ENCODE results near the gene MUCL3. TPM values are rescaled to one million over a fixed set of nuclear protein-coding genes. Genes with fewer than 3 reads are reported as not detected.
"Not testable (repeated sequence)": the region's sequence is repeated elsewhere in the genome, so short reads cannot be mapped to it uniquely, and the experiment has no call there.

MUCL3 gene
- total RNA-seq, 1 donor from 2014 or later, result not detected

GRCh38 chr6:30981942-30982772 lies 41.4 kb downstream of the MUCL3 start:
- no peak for DNase-seq

- DNase-seq, result no peak
Observed at GRCh38 chr6:30983439-30983838, 42.7 kb downstream of the MUCL3 start, which contains the start of gene MUC21. Gene MUC21, plus strand, starts transcription at chr6:30983718. Its CDS starts 241 bp downstream, at chr6:30983959.

- no peak for DNase-seq
Observed at GRCh38 chr6:30985490-30985889, 44.7 kb downstream of the MUCL3 start.

- no peak for DNase-seq
Observed at GRCh38 chr6:30987304-30987703, 46.5 kb downstream of the MUCL3 start.

GRCh38 chr6:30988209-30988825 lies 47.5 kb downstream of the MUCL3 start:
- DNase-seq, result no peak

- DNase-seq, result no peak
Observed at GRCh38 chr6:30990422-30991086, 49.8 kb downstream of the MUCL3 start.

GRCh38 chr6:30991891-30992290 lies 51.1 kb downstream of the MUCL3 start:
- DNase-seq, result no peak

- DNase-seq, result no peak
Observed at GRCh38 chr6:30997301-30997700, 56.5 kb downstream of the MUCL3 start.

- DNase-seq, result no peak
Observed at GRCh38 chr6:30998785-30999184, 58.0 kb downstream of the MUCL3 start.

- not testable (repeated sequence) for DNase-seq
Observed at GRCh38 chr6:31000067-31000860, 59.5 kb downstream of the MUCL3 start.

- DNase-seq, result no peak
Observed at GRCh38 chr6:31001281-31001888, 60.6 kb downstream of the MUCL3 start.

- DNase-seq, result no peak
Observed at GRCh38 chr6:31002471-31002870, 61.7 kb downstream of the MUCL3 start.

Small RNAs within 50 kb of the gene (small RNA-seq; reads per million reads assigned to genes)
- gene RF00019, result not detected

Other genes starting within 250 kb of the MUCL3 start
- 1.2 TPM for gene NRM, start 250.0 kb upstream of the MUCL3 start, total RNA-seq
- 12.5 TPM for gene MDC1, start 223.7 kb upstream of the MUCL3 start, total RNA-seq
- 1,190 TPM for gene TUBB, start 220.6 kb upstream of the MUCL3 start, total RNA-seq
- gene FLOT1, start 198.3 kb upstream of the MUCL3 start, total RNA-seq, result 43.4 TPM
- gene IER3, start 196.4 kb upstream of the MUCL3 start, total RNA-seq, result 3.0 TPM
- gene DDR1, start 56.5 kb upstream of the MUCL3 start, total RNA-seq, result 108 TPM
- 20.0 TPM for gene GTF2H4, start 32.8 kb upstream of the MUCL3 start, total RNA-seq
- gene VARS2, start 26.7 kb upstream of the MUCL3 start, total RNA-seq, result 31.2 TPM
- gene SFTA2, start 8.8 kb upstream of the MUCL3 start, total RNA-seq, result not detected
- not detected for gene MUC21, start 42.7 kb downstream of the MUCL3 start, total RNA-seq
- not detected for gene MUC22, start 69.5 kb downstream of the MUCL3 start, total RNA-seq
- not detected for gene C6orf15, start 171.6 kb downstream of the MUCL3 start, total RNA-seq
- not detected for gene PSORS1C1, start 173.8 kb downstream of the MUCL3 start, total RNA-seq
- not detected for gene CDSN, start 179.5 kb downstream of the MUCL3 start, total RNA-seq
- gene PSORS1C2, start 198.1 kb downstream of the MUCL3 start, total RNA-seq, result not detected
- 7.6 TPM for gene CCHCR1, start 216.8 kb downstream of the MUCL3 start, total RNA-seq
- 3.4 TPM for gene TCF19, start 217.6 kb downstream of the MUCL3 start, total RNA-seq
- not detected for gene POU5F1, start 229.7 kb downstream of the MUCL3 start, total RNA-seq

Measured in occipital lobe (tissue), 3 donors.